ENCODE measurements around the gene DOCK9.

DNA sequence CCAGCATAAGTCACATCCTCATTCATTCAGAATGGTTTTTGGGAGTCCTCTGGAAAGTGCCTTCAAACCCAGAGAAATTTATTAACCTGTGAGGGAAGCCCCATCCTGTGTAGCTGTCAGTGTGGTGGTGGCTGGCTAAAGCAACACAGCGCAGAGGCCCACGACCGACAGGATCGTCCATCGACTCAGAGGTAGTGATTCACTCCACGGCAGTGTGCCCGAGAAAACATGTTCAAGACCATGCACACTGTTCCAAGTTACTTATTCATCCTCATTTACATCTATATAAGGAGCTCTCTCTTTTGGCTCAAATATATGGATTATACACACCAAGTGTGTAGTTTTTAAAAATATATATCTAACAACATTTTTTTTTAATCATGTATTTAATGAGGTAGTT, 129.1 kb downstream of the DOCK9 start:
- TF ChIP-seq, protein P1, sequence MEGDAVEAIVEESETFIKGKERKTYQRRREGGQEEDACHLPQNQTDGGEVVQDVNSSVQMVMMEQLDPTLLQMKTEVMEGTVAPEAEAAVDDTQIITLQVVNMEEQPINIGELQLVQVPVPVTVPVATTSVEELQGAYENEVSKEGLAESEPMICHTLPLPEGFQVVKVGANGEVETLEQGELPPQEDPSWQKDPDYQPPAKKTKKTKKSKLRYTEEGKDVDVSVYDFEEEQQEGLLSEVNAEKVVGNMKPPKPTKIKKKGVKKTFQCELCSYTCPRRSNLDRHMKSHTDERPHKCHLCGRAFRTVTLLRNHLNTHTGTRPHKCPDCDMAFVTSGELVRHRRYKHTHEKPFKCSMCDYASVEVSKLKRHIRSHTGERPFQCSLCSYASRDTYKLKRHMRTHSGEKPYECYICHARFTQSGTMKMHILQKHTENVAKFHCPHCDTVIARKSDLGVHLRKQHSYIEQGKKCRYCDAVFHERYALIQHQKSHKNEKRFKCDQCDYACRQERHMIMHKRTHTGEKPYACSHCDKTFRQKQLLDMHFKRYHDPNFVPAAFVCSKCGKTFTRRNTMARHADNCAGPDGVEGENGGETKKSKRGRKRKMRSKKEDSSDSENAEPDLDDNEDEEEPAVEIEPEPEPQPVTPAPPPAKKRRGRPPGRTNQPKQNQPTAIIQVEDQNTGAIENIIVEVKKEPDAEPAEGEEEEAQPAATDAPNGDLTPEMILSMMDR (IDR thresholded peaks at IDR 0.05), result no peak
- TF ChIP-seq POLR2A (IDR thresholded peaks at IDR 0.05) (no peak), POLR2AphosphoS5 (IDR thresholded peaks at IDR 0.05) (no peak)

All from suprapubic skin (tissue), 4 donors.